ENCODE results near the gene TTLL10.

The TTLL10 gene

DNA sequence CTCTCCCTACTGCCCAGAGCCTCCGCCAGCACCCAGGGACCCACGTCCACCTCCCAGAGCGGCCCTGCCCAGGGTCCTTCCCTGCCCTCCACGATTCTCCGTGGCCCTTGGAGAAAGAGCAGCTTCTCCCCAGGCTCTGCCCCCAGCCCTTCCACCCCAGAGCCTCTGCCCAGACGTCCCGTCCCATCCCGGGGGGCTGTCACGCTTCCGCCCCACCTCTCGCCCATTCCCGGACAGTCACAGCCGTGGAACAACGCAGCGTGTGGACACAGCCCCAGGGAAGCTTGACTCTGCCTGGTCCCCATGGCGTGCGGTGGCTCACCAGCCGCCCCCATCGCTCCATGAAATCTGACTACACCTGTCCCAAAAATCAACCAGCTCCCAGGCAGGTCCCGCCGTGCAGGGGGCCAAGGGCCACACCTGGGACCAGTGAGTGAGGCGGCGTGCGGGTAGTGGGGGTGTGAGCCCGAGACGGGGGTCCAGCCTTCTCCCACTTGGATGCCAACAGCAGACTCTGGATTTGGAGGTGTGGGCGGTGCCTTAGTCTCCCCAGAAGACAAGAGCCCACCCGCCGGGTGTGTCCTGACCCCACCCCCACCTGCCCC, 12.5 kb upstream of the TTLL10 start:
- DNase-seq = no peak

DNA sequence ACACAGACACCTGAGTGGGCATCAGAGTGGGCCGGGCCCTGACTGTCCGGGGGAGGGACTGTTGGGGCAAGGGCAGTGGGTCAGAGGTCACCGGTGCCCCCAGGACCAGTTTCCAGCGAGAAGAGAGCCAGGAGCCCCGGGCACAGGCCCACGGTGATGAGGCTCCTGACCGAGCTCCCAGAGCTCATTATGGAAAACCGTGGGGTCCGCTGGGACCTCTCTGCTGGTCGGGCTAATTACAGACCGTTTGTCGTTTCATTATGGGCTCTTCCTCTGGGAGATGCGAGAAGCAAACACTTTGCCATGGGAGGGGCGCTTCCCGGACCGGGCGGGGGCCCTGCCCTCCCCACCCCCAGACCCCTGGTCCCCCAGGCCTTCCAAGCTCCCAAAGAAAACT, 12.0 kb upstream of the TTLL10 start:
- no peak for DNase-seq

DNA sequence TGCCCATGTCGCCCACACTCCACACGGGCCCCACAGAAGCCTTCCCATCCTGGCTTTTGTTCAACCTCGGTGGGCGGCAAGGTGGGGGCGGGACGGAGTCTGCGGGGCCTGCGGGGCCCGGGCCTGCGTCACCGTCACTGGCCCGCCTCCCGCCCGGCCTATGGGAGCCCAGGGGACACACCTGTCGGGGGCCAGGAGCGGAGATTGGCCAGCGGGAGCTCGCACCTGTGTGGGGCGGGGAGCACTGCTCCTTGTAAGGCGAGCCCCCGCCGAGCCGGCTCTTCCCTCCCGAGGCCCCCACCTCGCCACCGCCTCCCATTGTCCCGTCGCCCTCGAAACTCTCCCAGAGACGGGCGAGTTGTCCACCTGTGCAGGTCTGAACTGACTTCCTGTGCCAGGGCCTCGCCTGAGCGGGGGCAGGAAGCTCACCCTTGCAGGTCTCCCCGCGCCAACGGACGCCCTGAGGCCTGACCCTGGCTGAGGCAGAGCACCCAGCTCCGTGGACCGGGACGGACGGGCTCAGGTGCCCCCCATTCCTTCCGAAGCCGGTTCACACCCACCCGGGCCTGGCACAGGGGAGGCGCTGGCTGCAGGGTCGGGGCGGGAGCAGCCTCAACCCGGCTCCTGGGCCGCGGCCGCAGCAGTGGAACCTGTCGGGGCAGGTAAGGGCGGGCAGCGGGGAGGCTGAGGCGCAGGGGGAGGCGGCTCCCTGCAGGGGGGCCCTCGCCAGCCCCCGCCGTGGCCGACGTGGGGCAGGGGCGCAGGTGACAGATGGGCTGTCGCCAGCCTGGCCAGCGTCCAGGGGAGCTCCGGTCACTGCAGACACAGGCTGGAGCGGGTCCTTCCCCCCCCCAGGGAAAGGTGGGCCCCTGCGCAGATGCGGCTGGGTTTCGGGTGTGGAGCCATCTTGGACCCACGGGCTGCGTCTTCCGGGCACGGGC, 10.8 kb upstream of the TTLL10 start:
- no peak for DNase-seq

- DNase-seq = no peak
Observed at GRCh38 chr1:1163538-1164070, 10.1 kb upstream of the TTLL10 start.

DNA sequence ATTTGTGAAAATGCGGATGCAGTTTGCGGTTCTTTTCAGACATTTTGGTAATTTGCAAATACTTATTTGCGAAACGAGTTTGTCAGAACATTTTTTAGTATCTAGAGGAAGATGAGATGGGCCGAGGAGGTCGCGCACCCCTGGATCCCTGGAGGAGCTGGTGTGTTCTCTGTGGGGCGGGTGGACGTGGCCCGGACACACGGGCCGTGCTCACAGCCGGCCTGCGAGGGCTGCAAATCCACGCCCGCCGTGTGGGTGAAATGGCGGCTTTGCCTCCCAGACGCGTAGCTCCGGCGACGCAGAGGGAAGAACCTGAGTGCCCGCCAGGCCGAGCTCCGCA, 9.3 kb upstream of the TTLL10 start:
- no peak for DNase-seq

DNA sequence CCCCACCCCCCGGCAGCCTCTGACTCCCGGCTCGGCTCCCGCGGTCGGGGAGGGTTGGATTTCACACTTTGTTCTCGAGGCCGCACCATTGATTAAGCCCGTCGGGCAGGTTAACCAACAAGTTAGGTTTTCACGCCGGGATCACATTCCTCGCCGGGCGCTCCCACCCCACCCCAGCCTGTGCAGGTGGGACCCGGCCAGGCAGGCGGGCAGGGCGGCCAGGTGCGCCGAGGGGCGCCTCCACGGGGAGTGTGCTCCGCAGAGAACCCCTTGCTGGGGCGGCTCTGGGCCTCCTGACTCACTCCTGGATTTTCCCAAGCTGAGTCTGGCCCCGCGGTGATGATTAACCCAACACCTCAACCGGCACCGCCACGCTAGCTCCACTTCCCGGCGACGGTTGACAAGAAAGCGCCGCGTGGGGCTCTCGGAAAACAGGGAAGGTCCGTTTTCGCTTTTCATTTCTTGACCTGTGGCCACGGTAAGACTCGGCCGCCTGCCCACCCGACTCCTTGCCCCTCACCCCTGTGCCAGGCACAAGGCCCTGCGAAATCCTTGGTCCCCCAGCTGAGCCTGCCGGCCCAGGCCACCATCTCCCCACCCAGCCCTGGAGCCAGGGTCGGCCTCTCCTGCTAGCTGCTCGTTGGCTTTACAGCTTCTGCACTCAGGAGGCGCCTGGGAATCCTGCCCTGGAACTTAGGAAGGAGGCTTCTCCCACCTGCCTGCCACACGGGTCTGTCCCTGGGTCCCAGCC, 8.8 kb upstream of the TTLL10 start:
- no peak for DNase-seq

DNA sequence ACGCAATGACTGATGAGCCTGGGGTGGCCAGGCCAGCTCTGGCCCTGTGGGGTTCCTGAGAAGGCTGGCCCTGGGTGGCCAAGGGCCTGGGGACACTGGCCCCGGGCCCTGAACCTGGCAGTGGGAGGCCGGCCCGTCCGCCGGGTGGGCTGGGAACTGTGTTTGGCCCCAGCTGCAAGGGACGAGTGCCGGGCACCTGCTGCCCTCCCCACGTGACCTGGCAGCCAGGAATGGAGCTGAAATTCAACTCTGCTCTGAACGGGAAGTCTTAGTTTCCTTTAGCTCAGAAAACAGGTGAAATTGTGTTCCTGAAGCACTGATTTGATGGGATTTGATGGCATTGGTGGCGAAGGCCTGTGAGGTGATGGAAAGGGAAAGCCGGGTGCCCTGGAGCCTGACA, 8.2 kb upstream of the TTLL10 start:
- no peak for DNase-seq

- no peak for DNase-seq
Observed at GRCh38 chr1:1165900-1166421, 7.7 kb upstream of the TTLL10 start.

DNA sequence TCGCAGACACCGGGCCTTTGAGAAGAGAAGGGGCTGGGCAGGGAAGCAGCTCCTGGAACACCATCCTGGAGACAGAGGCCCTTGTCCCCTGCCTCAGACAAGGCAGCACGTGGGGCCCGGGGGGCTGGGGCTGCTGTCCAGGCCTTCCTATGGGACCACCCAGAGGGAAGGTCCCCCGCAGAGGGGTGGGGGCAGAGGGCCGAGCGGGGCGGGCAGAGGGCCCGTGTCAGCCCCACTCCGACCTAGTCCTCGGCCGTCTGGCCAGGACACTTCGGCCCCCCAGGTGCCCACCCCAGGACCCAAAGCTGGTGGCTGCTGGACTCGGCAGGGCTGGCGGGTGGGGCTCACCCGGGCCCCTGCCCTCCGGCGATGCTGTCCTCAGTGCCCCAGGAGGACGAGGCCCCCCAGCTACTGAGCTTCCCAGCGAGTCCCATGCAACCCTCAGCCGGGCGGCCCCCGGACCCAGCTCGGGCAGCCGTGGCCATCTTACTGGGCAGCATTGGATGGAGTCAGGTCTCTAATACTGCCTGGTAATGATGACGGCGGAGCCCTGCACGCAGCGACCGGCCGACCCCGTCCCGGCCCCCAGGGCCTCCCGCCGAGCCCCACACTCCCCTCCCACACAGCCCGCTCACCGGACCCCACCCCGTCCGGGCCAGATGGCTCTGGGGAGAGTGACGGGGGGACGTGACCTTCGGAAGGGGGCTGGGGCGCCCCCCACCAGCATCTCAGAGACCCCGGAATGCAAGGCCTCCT, 6.9 kb upstream of the TTLL10 start:
- no peak for DNase-seq

DNA sequence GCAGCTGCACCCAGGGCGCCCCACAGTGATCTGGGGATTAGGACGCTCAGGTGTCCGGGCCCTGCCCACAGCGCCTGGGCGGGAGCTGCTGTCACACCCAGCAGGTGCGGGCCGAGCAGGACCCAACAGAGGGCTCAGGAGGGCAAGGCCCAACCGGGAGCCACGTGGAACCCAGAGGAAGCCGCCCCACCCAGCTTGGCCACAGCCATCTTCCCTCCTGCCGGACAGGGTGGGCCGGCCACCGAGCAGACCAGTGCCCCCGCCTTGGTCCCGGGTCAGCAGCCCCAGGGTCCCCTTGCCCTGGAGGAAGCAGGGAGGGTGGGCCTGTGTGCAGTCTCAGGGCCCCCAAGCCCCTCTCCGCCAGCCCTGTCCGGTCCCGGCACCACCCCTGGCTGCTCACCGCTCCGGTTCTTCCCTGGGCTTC, 6.3 kb upstream of the TTLL10 start:
- no peak for DNase-seq

- DNase-seq = no peak
Observed at GRCh38 chr1:1167841-1168450, 5.7 kb upstream of the TTLL10 start.

- no peak for DNase-seq
Observed at GRCh38 chr1:1168451-1169411, 4.9 kb upstream of the TTLL10 start.

DNA sequence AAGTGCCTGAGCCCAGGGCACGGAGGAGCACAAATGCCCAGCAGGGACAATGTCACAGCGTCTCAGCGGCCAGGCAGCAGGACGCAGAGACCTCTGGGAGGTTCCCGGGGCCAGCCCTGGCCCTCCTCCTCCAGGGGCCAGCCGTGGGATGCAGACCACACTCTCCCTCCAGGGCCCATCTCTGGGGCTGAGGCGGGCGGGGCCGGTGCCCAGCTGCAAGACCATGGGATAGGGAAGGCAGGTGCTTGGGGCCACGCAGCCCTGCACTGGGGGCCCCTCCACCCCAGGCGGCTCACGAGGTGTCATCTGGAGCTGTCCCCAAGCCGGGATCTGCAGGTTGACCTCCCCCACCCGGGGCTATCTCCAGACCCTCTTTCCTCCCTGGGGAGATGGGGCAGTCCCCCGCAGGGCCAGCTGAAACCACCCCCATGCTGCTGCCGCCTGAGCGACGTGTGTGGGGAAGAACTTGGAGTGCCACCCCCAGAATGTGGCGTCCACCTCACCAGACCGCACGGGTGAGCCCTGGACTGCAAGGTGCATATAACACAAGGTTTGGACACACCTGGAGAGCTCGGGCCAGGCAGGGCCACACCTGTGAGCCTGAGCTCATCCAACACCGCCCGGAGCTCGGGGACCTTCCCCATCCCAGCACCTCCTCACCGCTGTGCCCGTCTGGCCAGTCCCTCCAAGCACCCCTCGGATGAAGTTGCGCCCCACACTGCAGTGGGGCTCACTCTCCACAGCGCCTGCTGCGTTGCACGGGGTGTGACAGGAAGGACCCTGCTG, 4.1 kb upstream of the TTLL10 start:
- DNase-seq = no peak

GRCh38 chr1:1170215-1171091, 3.2 kb upstream of the TTLL10 start:
- DNase-seq = no peak

DNA sequence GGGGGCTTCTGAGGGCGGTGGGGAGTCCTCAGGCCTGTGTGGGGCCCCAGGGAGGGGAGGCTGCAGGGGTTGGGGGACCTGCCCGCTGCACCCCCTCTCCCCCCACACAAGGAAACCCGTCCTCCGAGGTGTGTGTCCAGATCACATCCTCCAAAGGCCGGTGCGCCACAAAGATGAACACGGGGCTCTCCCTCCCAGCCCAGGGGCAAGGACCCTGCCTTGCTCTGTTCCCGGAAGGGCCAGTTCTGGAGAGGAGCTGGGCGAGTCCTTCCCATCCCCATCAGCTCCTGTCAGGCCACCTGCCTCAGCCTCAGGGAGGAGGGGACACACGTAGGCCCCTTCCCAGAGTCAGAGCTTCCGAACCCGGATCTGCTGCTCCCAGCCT, 2.5 kb upstream of the TTLL10 start:
- DNase-seq = no peak

GRCh38 chr1:1171546-1172340, 1.9 kb upstream of the TTLL10 start:
- DNase-seq = no peak

- DNase-seq = no peak
Observed at GRCh38 chr1:1173061-1173792, 453 bp upstream of the TTLL10 start.
